VCaP (cell line): Measurements from ENCODE around the gene TMCO1.
A peak's percentile ranks its signal among the peaks of the same experiment; 100 is the strongest.
"Not testable (repeated sequence)": the region's sequence is repeated elsewhere in the genome, so short reads cannot be mapped to it uniquely, and the experiment has no call there.

ENCODE experiments used
- H3K27ac ChIP-seq: fragments of 450-650 bp; 2 replicates; pipeline ENCODE4 v1.5.1; 2017
- TF ChIP-seq, protein P1 (sequence below): fragments of 450-650 bp; conservative IDR thresholded peaks from 2 replicates; pipeline ENCODE4 v1.5.1; 2017; ENCODE audit warnings: mild to moderate bottlenecking, moderate library complexity

TMCO1 gene

GRCh38 chr1:165696625-165697100 lies 72.0 kb downstream of the TMCO1 start:
- TF ChIP-seq, protein P1, sequence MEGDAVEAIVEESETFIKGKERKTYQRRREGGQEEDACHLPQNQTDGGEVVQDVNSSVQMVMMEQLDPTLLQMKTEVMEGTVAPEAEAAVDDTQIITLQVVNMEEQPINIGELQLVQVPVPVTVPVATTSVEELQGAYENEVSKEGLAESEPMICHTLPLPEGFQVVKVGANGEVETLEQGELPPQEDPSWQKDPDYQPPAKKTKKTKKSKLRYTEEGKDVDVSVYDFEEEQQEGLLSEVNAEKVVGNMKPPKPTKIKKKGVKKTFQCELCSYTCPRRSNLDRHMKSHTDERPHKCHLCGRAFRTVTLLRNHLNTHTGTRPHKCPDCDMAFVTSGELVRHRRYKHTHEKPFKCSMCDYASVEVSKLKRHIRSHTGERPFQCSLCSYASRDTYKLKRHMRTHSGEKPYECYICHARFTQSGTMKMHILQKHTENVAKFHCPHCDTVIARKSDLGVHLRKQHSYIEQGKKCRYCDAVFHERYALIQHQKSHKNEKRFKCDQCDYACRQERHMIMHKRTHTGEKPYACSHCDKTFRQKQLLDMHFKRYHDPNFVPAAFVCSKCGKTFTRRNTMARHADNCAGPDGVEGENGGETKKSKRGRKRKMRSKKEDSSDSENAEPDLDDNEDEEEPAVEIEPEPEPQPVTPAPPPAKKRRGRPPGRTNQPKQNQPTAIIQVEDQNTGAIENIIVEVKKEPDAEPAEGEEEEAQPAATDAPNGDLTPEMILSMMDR, result no peak
- H3K27ac ChIP-seq, result peak overlapping the region; percentile 95

GRCh38 chr1:165695031-165695430 lies 73.6 kb downstream of the TMCO1 start:
- TF ChIP-seq, protein P1, result no peak
- H3K27ac ChIP-seq, result no peak overlapping the region

GRCh38 chr1:165688046-165688445 lies 80.6 kb downstream of the TMCO1 start:
- TF ChIP-seq, protein P1, result no peak
- peak overlapping the region; percentile 79 for H3K27ac ChIP-seq

GRCh38 chr1:165686971-165687433 lies 81.7 kb downstream of the TMCO1 start:
- TF ChIP-seq, protein P1, result no peak
- H3K27ac ChIP-seq, result no peak overlapping the region; the same call in 1 of the 2 replicates

- TF ChIP-seq, protein P1, result no peak
- H3K27ac ChIP-seq, result no peak overlapping the region
Observed at GRCh38 chr1:165686121-165686970, 82.3 kb downstream of the TMCO1 start.

DNA sequence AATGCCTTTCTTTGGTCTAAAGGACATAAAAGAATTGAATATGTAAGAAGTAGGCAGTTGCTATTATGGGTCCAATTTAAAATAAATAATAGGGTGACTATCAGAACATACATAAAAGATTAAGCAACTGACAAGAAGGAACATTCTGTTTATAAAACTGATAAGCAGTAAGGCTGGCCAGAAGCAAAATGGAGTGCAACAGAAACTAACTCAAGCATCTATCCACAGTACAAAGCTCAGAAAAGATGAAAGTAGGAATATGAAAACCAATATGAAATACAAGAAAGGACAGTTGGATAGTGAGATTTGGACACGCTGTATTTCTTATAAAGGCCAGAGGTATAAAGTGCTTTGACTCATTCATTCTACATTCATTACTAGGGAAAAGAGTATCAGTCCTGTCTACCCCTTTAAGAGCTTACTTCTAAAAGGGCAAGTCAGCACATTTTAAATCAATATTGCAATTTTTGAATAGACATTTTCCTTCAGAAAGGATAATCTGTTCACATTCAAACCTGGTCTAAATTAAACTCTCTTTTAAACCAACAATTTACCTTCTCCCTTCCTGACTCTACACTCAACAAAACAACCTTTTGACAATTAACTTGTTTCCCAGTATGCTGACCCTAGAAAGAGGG lies 84.7 kb downstream of the TMCO1 start:
- H3K27ac ChIP-seq, result no peak overlapping the region
- TF ChIP-seq, protein P1, result no peak

- not testable (repeated sequence) for H3K27ac ChIP-seq
Observed at GRCh38 chr1:165680773-165681172, 87.9 kb downstream of the TMCO1 start.
